Right lobe of liver (tissue), 6 donors: ENCODE measurements around the gene ECT2. TPM values are rescaled to one million over a fixed set of nuclear protein-coding genes. Genes with fewer than 3 reads are reported as not detected.

Source experiments
- ATAC-seq, 4 donors: fragments of 200-7000 bp; cut with Tn5 transposase; one replicate each; pipeline ENCODE4 v1.9.1; 2020; ENCODE audit warnings: mild to moderate bottlenecking in 4 of 4, moderate library complexity in 4 of 4
- DNase-seq, 3 donors: peaks; one replicate each; pipeline ENCODE4 v3.0.0-alpha.2; 2020
- H3K27ac ChIP-seq, 3 donors: fragments of 200-600 bp; one replicate each; pipeline ENCODE4 v1.8.0; 2022
- H3K27me3 ChIP-seq, 2 donors: fragments of 200-600 bp; one replicate each; pipeline ENCODE4 v1.8.0; 2022
- H3K36me3 ChIP-seq, 4 donors: fragments of 200-600 bp; sonication (generic) in 1 of 4; one replicate each; pipeline versions ENCODE4 v1.5.1 to v1.8.0; 2017 to 2022; ENCODE audit warnings: control low read depth in 1 of 4
- H3K4me1 ChIP-seq, 4 donors: fragments of 200-600 bp; sonication (generic) in 1 of 4; one replicate each; pipeline versions ENCODE4 v1.5.1 to v1.8.0; 2017 to 2022; ENCODE audit warnings: control low read depth in 1 of 4
- H3K4me3 ChIP-seq, 3 donors: fragments of 200-600 bp; one replicate each; pipeline ENCODE4 v1.8.0; 2022
- H3K9me3 ChIP-seq, 4 donors: fragments of 200-600 bp; sonication (generic) in 1 of 4; one replicate each; pipeline versions ENCODE4 v1.5.1 to v1.8.0; 2017 to 2022; ENCODE audit warnings: control low read depth in 1 of 4
- POLR2A ChIP-seq: fragments of 450-650 bp; IDR thresholded peaks from one replicate; pipeline ENCODE4 v1.6.1; 2017; ENCODE audit warnings: antibody characterized with exemption, mild to moderate bottlenecking
- WGBS: methylation state at CpG from one replicate; pipeline ENCODE4 v1.1.6; 2018; ENCODE audit warnings: low coverage, low lambda C conversion rate; ENCODE audit not compliant: insufficient coverage; ENCODE audit errors: missing lambda C conversion rate; 5-methylcytosine and 5-hydroxymethylcytosine counted together
- intact Hi-C, 2 donors: fragments of 100-400 bp; cut with DNase I; formaldehyde crosslinking; loops; one replicate each; pipeline versions ENCODE4 v1.11.2 to v1.14.1; 2022
- total RNA-seq, 6 experiments: library from RNA; depleted of rRNA in 2 of 6; stranded (reverse); fragments of >200 nt in 2 of 6; fragmentation: NEBNext Ultra II Directional in 3 of 6; extraction: Animal tissue kit (Norgen Biotek cat#: 25700) in 3 of 6; gene quantifications; one replicate each; pipeline versions ENCODE4 v1.1.0 to v1.2.4, GENCODE V29; 2016 to 2023
- TF ChIP-seq, protein P1 (sequence below), 4 donors: fragments of 200-600 bp in 3 of 4; fragments of 450-650 bp in 1 of 4; IDR thresholded peaks; one replicate each; pipeline versions ENCODE4 v1.5.1 to v1.8.0; 2016 to 2022; ENCODE audit warnings: antibody characterized with exemption in 4 of 4, mild to moderate bottlenecking in 2 of 4
- donor health status: DM: no; HTN: yes; CAD: no.
- donor health status: DM: no; HTN: no; CAD: no.
- donor health status: DM: no; HTN: no; CAD: no.
- donor health status: DM: no; HTN: yes; CAD: no.
- donor health status: DM: no; HTN: yes; CAD: no.

Gene ECT2
- total RNA-seq, 6 experiments from 2014 or later, result 1.5 to 7.8 (median 3.8) TPM

DNA sequence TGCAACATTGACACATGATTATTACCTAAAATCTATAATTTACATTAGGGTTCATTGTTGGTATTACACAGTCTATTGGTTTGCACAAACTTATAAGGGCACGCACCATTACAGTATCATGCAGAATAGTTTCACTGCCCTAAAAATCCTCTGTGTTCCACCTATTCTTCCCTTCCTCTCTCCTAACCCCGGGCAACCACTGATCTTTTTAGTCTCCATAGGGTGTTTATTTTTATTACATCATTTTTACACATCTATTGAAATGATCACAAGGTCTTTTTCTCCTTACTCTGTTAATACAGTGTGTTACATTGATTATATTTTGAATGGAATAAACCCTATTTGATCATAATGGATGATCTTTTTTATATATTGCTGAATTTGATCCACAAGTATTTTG lies 15.5 kb upstream of the ECT2 start:
- H3K36me3 ChIP-seq, result no peaks in the 10 kb centered on the region
- H3K4me3 ChIP-seq, result no peak overlapping the region
- WGBS, result 80% methylated on average over 2 of the region's 2 CpGs
- no peak for TF ChIP-seq POLR2A
- TF ChIP-seq, protein P1, sequence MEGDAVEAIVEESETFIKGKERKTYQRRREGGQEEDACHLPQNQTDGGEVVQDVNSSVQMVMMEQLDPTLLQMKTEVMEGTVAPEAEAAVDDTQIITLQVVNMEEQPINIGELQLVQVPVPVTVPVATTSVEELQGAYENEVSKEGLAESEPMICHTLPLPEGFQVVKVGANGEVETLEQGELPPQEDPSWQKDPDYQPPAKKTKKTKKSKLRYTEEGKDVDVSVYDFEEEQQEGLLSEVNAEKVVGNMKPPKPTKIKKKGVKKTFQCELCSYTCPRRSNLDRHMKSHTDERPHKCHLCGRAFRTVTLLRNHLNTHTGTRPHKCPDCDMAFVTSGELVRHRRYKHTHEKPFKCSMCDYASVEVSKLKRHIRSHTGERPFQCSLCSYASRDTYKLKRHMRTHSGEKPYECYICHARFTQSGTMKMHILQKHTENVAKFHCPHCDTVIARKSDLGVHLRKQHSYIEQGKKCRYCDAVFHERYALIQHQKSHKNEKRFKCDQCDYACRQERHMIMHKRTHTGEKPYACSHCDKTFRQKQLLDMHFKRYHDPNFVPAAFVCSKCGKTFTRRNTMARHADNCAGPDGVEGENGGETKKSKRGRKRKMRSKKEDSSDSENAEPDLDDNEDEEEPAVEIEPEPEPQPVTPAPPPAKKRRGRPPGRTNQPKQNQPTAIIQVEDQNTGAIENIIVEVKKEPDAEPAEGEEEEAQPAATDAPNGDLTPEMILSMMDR (IDR thresholded peaks at IDR 0.05), result no peak
- H3K9me3 ChIP-seq, result no peaks in the 10 kb centered on the region
- no peak for DNase-seq
- H3K27me3 ChIP-seq, result no peaks in the 10 kb centered on the region
- no peak overlapping the region for H3K27ac ChIP-seq
- ATAC-seq, result no peak
- intact Hi-C loops, result no loop called here
- H3K4me1 ChIP-seq, result no peaks in the 10 kb centered on the region

DNA sequence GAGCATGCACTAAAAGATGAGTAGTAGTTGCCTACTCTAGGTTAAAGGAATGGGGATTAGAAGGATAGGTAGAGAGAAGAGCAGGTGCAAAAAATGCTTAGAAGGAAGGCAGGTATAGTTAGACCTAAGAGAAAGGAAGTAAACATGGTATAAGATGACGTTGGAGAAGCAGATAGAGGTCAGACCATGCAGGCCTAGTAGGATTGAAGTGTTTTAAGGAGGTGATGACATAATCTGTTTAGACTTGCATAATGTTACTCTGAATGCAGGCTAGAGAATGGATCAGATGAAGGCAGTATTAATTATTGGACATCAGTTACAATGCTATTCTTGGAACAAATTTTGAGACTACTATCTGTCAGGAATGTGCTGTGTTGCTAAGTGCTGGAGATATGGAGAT lies 11.1 kb upstream of the ECT2 start:
- DNase-seq (no peak), ATAC-seq (no peak)
- Histone ChIP-seq H3K4me3 (no peak overlapping the region), H3K9me3 (no peaks in the 10 kb centered on the region), H3K27me3 (no peaks in the 10 kb centered on the region), H3K27ac (no peak overlapping the region), H3K36me3 (no peaks in the 10 kb centered on the region), H3K4me1 (no peaks in the 10 kb centered on the region)
- TF ChIP-seq POLR2A, result no peak
- TF ChIP-seq, protein P1 (IDR thresholded peaks at IDR 0.05), result no peak
- WGBS, result 14% methylated on average over 1 of the region's 1 CpG
- intact Hi-C loops, result no loop called here

DNA sequence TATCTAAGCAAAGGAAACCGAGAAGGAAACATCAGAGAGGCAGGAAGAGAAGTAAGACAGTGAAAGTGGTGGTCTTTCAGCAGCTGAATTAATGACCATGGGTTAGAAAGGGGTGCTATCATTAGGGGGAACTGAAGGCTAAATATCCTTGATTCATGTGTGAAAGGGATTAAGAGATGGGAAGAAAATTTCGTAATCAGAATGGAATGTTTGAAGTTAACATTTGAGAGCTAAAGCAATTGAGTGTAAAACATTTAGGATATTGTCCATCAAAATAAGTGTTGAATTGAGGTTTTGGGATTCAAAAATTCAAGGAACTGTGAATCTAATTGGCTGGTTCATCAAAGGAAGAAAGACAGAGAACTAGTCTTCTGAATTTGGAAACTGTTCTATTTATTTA lies 4.1 kb upstream of the ECT2 start:
- 65% methylated on average over 2 of the region's 2 CpGs for WGBS
- H3K4me3 ChIP-seq, result no peak overlapping the region
- no peaks in the 10 kb centered on the region for H3K36me3 ChIP-seq
- ATAC-seq (no peak), DNase-seq (no peak)
- no peaks in the 10 kb centered on the region for H3K27me3 ChIP-seq
- intact Hi-C loops, result no loop called here
- no peaks in the 10 kb centered on the region for H3K9me3 ChIP-seq
- H3K27ac ChIP-seq, result no peak overlapping the region
- TF ChIP-seq, protein P1 (IDR thresholded peaks at IDR 0.05), result no peak
- TF ChIP-seq POLR2A, result no peak
- peaks cover 0 to 8% (median 0%) of the 10 kb centered on the region in 4 donors for H3K4me1 ChIP-seq

DNA sequence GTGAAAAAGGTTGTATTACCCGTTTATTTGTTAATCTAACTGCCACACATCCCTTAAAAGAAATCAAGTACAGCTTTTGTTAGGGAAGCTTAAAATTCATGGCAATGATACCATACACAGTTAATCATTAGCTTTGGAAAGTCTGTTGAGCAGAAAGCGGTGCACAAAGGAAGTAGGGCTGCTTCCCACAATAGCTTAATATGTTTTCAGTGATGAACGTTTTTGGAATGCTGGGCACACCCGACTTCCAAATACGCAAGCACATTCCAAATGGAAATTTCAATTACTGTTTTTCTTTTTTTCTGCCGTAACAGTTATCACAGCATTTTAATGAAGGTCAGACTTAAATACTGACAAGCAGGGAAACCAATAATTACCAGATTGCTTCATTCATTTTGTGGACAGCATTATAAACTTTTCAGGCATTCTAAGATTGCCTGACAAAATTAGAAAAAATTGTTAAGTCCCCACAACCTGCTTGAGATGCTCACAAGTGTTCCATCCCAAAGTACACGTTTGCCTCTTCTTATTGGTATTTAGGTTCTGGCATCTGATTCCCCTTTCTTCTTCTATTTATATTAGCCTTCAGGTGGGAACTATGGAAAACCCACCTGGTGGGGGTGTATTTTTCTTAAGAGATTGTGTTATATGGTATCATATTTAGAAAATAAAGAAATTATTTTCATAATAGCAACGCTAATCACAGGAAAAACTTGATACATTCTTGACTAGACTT lies 1.1 kb upstream of the ECT2 start:
- 20% methylated on average over 8 of the region's 8 CpGs for WGBS
- Histone ChIP-seq H3K27ac (peak overlapping the region in 1 of 3 donors; percentile 60), H3K9me3 (no peaks in the 10 kb centered on the region), H3K36me3 (no peaks in the 10 kb centered on the region), H3K27me3 (no peaks in the 10 kb centered on the region), H3K4me3 (peak overlapping the region in 2 of 3 donors; percentile 30 to 88), H3K4me1 (peaks cover 0 to 8% (median 0%) of the 10 kb centered on the region in 4 donors)
- no peak for DNase-seq
- ATAC-seq, result peak in 2 of 4 donors; percentile 42 to 59
- intact Hi-C loops, result no loop called here
- TF ChIP-seq, protein P1 (IDR thresholded peaks at IDR 0.05), result no peak
- TF ChIP-seq POLR2A, result no peak
